HL-60 (cell line): ENCODE data around the gene SETBP1.

ENCODE experiments used
- DNase-seq, 2 experiments: peaks; one replicate each; pipeline ENCODE4 v3.0.0-alpha.2; 2010 to 2020; ENCODE audit warnings: low read depth in 1 of 2, low spot score in 1 of 2
- H3K27ac ChIP-seq: fragments of 250-450 bp; sonication (Bioruptor Pico); replicated peaks from 2 replicates; pipeline ENCODE4 v1.5.1; 2020; ENCODE audit warnings: mild to moderate bottlenecking, moderate library complexity
- H3K27me3 ChIP-seq: fragments of 250-450 bp; sonication (Bioruptor Pico); 2 replicates; pipeline ENCODE4 v1.5.1; 2021; ENCODE audit warnings: mild to moderate bottlenecking, moderate library complexity; ENCODE audit not compliant: insufficient read depth, poor library complexity, severe bottlenecking
- H3K4me3 ChIP-seq: replicated peaks from 2 replicates; pipeline ENCODE4 v1.5.1; 2011; ENCODE audit warnings: mild to moderate bottlenecking, control low read depth, low read length; ENCODE audit not compliant: insufficient read depth
- GABPA ChIP-seq: IDR thresholded peaks from 2 replicates; pipeline ENCODE4 v1.6.1; 2012; ENCODE audit warnings: low read depth
- POLR2AphosphoS5 ChIP-seq: IDR thresholded peaks from 2 replicates; pipeline ENCODE4 v1.6.1; 2012; ENCODE audit warnings: low read depth
- SPI1 ChIP-seq: IDR thresholded peaks from 2 replicates; pipeline ENCODE4 v1.6.1; 2012; ENCODE audit warnings: low read depth, mild to moderate bottlenecking, borderline replicate concordance
- TF ChIP-seq, protein P1 (sequence below): IDR thresholded peaks from one replicate; pipeline ENCODE4 v1.5.1; 2011; ENCODE audit warnings: low read length, control low read depth, inconsistent platforms; ENCODE audit not compliant: insufficient read depth
- TF ChIP-seq, protein P2 (sequence below): IDR thresholded peaks from 2 replicates; pipeline ENCODE4 v1.6.1; 2012; ENCODE audit warnings: low read depth; ENCODE audit not compliant: insufficient replicate concordance

The SETBP1 gene

DNA sequence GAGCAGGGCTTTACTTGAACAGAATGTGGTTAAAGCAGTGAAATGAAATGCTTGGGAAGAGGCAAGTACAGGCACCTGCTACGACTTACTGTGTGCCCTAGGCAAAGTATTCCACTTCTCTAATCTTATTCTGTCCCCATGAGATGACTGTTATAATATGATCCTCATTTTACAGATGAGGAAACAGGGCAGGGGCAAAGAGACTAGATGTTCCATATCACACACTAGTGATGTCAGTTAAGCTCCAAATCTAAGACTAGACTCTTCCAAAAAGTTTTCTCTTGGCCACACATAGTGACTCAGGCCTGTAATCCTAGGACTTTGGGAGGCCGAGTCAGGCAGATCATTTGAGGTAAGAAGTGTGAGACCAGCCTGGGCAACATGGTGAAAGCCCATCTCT, 235.0 kb downstream of the SETBP1 start:
- Histone ChIP-seq H3K4me3 (no peak overlapping the region), H3K27me3 (no peaks in the 10 kb centered on the region)

DNA sequence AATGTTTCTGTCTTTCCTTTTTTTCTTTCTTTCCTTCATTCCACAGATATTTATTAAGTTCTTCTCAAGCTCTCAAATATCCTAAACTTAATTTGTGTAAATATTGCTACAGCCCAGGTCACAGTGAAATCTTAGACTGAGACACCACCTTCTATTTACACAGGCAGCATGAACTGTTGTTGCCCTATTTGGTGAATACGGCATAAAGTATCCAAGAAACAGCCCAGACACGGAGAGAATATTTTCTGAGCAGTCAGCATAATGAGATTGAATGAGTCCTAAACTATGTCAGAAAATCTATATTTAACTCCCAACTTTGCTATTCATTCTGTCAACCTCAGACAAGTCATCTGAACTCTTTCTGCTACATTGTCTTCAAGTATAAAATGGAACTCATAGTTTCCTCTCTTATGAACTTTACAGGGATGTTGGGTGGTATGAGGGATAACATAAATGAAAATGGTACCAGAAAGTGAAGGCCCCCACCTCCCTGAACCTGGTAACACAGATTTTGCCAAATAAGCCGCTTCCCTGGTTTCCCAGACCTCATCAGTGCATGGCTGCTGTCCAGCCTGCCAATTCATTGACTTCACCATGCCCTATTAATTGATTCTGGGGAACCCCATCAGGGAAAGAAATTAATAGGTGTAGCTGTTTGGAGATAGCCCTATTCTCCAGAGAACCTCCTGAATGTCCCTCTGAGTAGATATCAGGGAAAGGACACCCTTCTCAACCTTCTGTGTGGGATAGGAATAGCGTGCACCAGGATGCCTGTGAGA, 235.9 kb downstream of the SETBP1 start:
- Histone ChIP-seq H3K4me3 (no peak overlapping the region), H3K27ac (no peak overlapping the region), H3K27me3 (no peaks in the 10 kb centered on the region)
- TF ChIP-seq, protein P1, sequence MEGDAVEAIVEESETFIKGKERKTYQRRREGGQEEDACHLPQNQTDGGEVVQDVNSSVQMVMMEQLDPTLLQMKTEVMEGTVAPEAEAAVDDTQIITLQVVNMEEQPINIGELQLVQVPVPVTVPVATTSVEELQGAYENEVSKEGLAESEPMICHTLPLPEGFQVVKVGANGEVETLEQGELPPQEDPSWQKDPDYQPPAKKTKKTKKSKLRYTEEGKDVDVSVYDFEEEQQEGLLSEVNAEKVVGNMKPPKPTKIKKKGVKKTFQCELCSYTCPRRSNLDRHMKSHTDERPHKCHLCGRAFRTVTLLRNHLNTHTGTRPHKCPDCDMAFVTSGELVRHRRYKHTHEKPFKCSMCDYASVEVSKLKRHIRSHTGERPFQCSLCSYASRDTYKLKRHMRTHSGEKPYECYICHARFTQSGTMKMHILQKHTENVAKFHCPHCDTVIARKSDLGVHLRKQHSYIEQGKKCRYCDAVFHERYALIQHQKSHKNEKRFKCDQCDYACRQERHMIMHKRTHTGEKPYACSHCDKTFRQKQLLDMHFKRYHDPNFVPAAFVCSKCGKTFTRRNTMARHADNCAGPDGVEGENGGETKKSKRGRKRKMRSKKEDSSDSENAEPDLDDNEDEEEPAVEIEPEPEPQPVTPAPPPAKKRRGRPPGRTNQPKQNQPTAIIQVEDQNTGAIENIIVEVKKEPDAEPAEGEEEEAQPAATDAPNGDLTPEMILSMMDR: no peak
- no peak for TF ChIP-seq GABPA
- TF ChIP-seq SPI1: no peak
- TF ChIP-seq, protein P2, sequence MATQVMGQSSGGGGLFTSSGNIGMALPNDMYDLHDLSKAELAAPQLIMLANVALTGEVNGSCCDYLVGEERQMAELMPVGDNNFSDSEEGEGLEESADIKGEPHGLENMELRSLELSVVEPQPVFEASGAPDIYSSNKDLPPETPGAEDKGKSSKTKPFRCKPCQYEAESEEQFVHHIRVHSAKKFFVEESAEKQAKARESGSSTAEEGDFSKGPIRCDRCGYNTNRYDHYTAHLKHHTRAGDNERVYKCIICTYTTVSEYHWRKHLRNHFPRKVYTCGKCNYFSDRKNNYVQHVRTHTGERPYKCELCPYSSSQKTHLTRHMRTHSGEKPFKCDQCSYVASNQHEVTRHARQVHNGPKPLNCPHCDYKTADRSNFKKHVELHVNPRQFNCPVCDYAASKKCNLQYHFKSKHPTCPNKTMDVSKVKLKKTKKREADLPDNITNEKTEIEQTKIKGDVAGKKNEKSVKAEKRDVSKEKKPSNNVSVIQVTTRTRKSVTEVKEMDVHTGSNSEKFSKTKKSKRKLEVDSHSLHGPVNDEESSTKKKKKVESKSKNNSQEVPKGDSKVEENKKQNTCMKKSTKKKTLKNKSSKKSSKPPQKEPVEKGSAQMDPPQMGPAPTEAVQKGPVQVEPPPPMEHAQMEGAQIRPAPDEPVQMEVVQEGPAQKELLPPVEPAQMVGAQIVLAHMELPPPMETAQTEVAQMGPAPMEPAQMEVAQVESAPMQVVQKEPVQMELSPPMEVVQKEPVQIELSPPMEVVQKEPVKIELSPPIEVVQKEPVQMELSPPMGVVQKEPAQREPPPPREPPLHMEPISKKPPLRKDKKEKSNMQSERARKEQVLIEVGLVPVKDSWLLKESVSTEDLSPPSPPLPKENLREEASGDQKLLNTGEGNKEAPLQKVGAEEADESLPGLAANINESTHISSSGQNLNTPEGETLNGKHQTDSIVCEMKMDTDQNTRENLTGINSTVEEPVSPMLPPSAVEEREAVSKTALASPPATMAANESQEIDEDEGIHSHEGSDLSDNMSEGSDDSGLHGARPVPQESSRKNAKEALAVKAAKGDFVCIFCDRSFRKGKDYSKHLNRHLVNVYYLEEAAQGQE: peak; percentile 41
- no peak for TF ChIP-seq POLR2AphosphoS5
- DNase-seq: no peak

More for the DNA sequence above, 235.0 kb downstream of the SETBP1 start:
- no peak for TF ChIP-seq GABPA
- TF ChIP-seq POLR2AphosphoS5: no peak
- TF ChIP-seq SPI1: no peak
- TF ChIP-seq, protein P1: no peak
- TF ChIP-seq, protein P2: no peak
- H3K27ac ChIP-seq: no peak overlapping the region
- no peak for DNase-seq

DNA sequence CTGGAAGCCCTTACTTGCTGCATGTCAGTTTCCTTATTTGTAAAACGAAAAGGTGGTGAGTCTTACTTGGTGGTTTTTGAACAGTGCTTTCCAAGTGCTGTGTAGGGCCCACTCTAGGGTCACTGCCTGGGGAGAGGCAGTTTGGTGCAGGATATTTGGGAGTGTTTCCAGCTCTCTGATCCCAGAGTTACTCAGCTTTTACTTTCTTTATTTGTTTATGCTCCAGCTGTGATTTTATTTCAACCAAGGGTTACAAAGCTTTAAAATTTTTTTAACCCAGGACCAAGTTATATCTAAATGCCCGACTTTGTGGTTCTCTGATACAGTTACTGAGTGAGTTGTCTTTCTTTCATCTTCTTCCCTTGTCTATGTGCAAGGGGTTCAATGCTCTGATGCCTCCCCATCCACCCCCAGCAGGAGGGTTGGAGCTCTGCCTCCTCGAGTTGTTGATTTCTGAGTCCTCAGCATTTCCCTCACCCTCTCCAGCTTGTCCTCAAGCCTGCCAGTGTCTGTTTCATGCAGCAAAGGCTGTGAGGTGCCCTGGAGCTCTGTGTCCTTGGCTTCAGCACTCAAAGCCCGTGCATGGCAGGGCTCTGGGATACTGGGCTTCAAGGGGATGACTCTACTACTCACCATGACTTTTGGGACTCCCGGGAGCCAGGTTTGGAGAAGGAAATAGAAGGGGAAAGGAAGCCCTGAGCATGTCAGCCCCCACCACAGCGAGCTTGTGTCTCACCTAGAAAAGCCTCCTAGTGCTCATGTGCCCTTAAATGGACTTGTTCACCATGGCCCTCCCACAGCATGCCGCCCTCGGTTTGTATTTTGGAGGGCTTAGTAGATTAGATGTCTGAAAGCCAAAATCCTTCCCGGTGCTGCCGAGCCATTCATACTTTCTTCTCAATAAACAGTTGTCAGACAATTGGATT, 236.8 kb downstream of the SETBP1 start:
- H3K4me3 ChIP-seq: no peak overlapping the region

More for the DNA sequence above, 236.8 kb downstream of the SETBP1 start:
- no peak for DNase-seq
- Histone ChIP-seq H3K27me3 (no peaks in the 10 kb centered on the region), H3K27ac (no peak overlapping the region)
- no peak for TF ChIP-seq GABPA
- no peak for TF ChIP-seq POLR2AphosphoS5
- TF ChIP-seq, protein P2: no peak
- TF ChIP-seq, protein P1: no peak
